ENCODE measurements around the gene SCAF11. TPM values are rescaled to one million over a fixed set of nuclear protein-coding genes. Genes with fewer than 3 reads are reported as not detected.

Gene SCAF11
- total RNA-seq, 2 experiments from 2014 or later: 131 to 134 TPM

GRCh38 chr12:45948546-45948945, 41.8 kb downstream of the SCAF11 start:
- ATAC-seq: no peak
- ChIA-PET CTCF (interaction anchor here (1.3 kb wide), 1 partner anchor 405 kb away, joined by 5 read pairs; no protein-coding TSS in a partner anchor), POLR2A (interaction anchor here (1.2 kb wide), 1 partner anchor 42 kb away, joined by 6 read pairs; the partner anchor contains the start of gene SCAF11)
- DNase-seq: no peak
- H3K27me3 Mint-ChIP-seq (ENCODE audit: low read depth): no peaks in the 10 kb centered on the region
- no peak overlapping the region for H3K4me3 Mint-ChIP-seq
- H3K27ac Mint-ChIP-seq: no peak overlapping the region
- H3K36me3 Mint-ChIP-seq (ENCODE audit: low read depth): peaks cover 49% of the 10 kb centered on the region
- no peaks in the 10 kb centered on the region for H3K4me1 Mint-ChIP-seq (ENCODE audit: low read depth)
- H3K9me3 Mint-ChIP-seq (ENCODE audit: insufficient read depth): no peaks in the 10 kb centered on the region

- peaks cover 63% of the 10 kb centered on the region for H3K36me3 Mint-ChIP-seq (ENCODE audit: low read depth)
Measured at GRCh38 chr12:45946435-45946834, 43.9 kb downstream of the SCAF11 start.

GRCh38 chr12:45944771-45945170, 45.6 kb downstream of the SCAF11 start:
- ATAC-seq (no peak), DNase-seq (no peak)
- H3K9me3 Mint-ChIP-seq (ENCODE audit: insufficient read depth): no peaks in the 10 kb centered on the region
- peaks cover 74% of the 10 kb centered on the region for H3K36me3 Mint-ChIP-seq (ENCODE audit: low read depth)
- H3K4me1 Mint-ChIP-seq (ENCODE audit: low read depth): no peaks in the 10 kb centered on the region
- H3K27me3 Mint-ChIP-seq (ENCODE audit: low read depth): no peaks in the 10 kb centered on the region
- no peak overlapping the region for H3K4me3 Mint-ChIP-seq
- peak overlapping the region; percentile 18 for H3K27ac Mint-ChIP-seq
- ChIA-PET CTCF (no interaction called here), POLR2A (no interaction called here)

More at GRCh38 chr12:45946435-45946834, 43.9 kb downstream of the SCAF11 start:
- Mint-ChIP-seq H3K27me3 (ENCODE audit: low read depth) (no peaks in the 10 kb centered on the region), H3K9me3 (ENCODE audit: insufficient read depth) (no peaks in the 10 kb centered on the region), H3K27ac (no peak overlapping the region), H3K4me1 (ENCODE audit: low read depth) (no peaks in the 10 kb centered on the region), H3K4me3 (no peak overlapping the region)
- ChIA-PET POLR2A (no interaction called here), CTCF (interaction anchor here (1.2 kb wide), 1 partner anchor 402 kb away, joined by 3 read pairs; no protein-coding TSS in a partner anchor)
- ATAC-seq (no peak), DNase-seq (no peak)

GRCh38 chr12:45939759-45940158, 50.6 kb downstream of the SCAF11 start:
- no peak for ATAC-seq
- no peaks in the 10 kb centered on the region for H3K27me3 Mint-ChIP-seq (ENCODE audit: low read depth)
- POLR2A ChIA-PET: no interaction called here
- peaks cover 61% of the 10 kb centered on the region for H3K36me3 Mint-ChIP-seq (ENCODE audit: low read depth)
- CTCF ChIA-PET: no interaction called here
- no peak overlapping the region for H3K27ac Mint-ChIP-seq
- no peak for DNase-seq
- no peaks in the 10 kb centered on the region for H3K9me3 Mint-ChIP-seq (ENCODE audit: insufficient read depth)
- no peak overlapping the region for H3K4me3 Mint-ChIP-seq
- H3K4me1 Mint-ChIP-seq (ENCODE audit: low read depth): no peaks in the 10 kb centered on the region

GRCh38 chr12:45938566-45938965, 51.8 kb downstream of the SCAF11 start:
- ATAC-seq (no peak), DNase-seq (no peak)
- ChIA-PET CTCF (no interaction called here), POLR2A (no interaction called here)
- H3K27me3 Mint-ChIP-seq (ENCODE audit: low read depth): no peaks in the 10 kb centered on the region
- no peaks in the 10 kb centered on the region for H3K4me1 Mint-ChIP-seq (ENCODE audit: low read depth)
- H3K9me3 Mint-ChIP-seq (ENCODE audit: insufficient read depth): no peaks in the 10 kb centered on the region
- no peak overlapping the region for H3K27ac Mint-ChIP-seq
- no peak overlapping the region for H3K4me3 Mint-ChIP-seq
- peaks cover 49% of the 10 kb centered on the region for H3K36me3 Mint-ChIP-seq (ENCODE audit: low read depth)

- POLR2A ChIA-PET: no interaction called here
- Mint-ChIP-seq H3K36me3 (ENCODE audit: low read depth) (peaks cover 35% of the 10 kb centered on the region), H3K27me3 (ENCODE audit: low read depth) (no peaks in the 10 kb centered on the region), H3K4me3 (no peak overlapping the region), H3K27ac (no peak overlapping the region), H3K9me3 (ENCODE audit: insufficient read depth) (no peaks in the 10 kb centered on the region), H3K4me1 (ENCODE audit: low read depth) (no peaks in the 10 kb centered on the region)
- no peak for DNase-seq
- ATAC-seq: no peak
- CTCF ChIA-PET: interaction anchor here (1.3 to 1.8 kb wide), 2 partner anchors 10 to 391 kb away, joined by 3 to 4 read pairs; no protein-coding TSS in a partner anchor
Measured at GRCh38 chr12:45934956-45935355, 55.4 kb downstream of the SCAF11 start.

GRCh38 chr12:45933504-45933903, 56.9 kb downstream of the SCAF11 start:
- ChIA-PET POLR2A (no interaction called here), CTCF (interaction anchor here (1.8 kb wide), 1 partner anchor 390 kb away, joined by 4 read pairs; no protein-coding TSS in a partner anchor)
- ATAC-seq (no peak), DNase-seq (no peak)
- Mint-ChIP-seq H3K9me3 (ENCODE audit: insufficient read depth) (no peaks in the 10 kb centered on the region), H3K27me3 (ENCODE audit: low read depth) (no peaks in the 10 kb centered on the region), H3K4me1 (ENCODE audit: low read depth) (peaks cover 1% of the 10 kb centered on the region), H3K4me3 (no peak overlapping the region), H3K27ac (no peak overlapping the region), H3K36me3 (ENCODE audit: low read depth) (peaks cover 38% of the 10 kb centered on the region)

GRCh38 chr12:45930369-45930768, 60.0 kb downstream of the SCAF11 start:
- ATAC-seq (no peak), DNase-seq (no peak)
- CTCF ChIA-PET: no interaction called here
- H3K4me1 Mint-ChIP-seq (ENCODE audit: low read depth): peaks cover 3% of the 10 kb centered on the region
- no peak overlapping the region for H3K27ac Mint-ChIP-seq
- H3K27me3 Mint-ChIP-seq (ENCODE audit: low read depth): no peaks in the 10 kb centered on the region
- H3K36me3 Mint-ChIP-seq (ENCODE audit: low read depth): peaks cover 49% of the 10 kb centered on the region
- no peaks in the 10 kb centered on the region for H3K9me3 Mint-ChIP-seq (ENCODE audit: insufficient read depth)
- no peak overlapping the region for H3K4me3 Mint-ChIP-seq
- POLR2A ChIA-PET: no interaction called here

- Mint-ChIP-seq H3K36me3 (ENCODE audit: low read depth) (peaks cover 58% of the 10 kb centered on the region), H3K4me3 (no peak overlapping the region), H3K9me3 (ENCODE audit: insufficient read depth) (no peaks in the 10 kb centered on the region), H3K4me1 (ENCODE audit: low read depth) (peaks cover 3% of the 10 kb centered on the region), H3K27ac (peak overlapping the region; percentile 3), H3K27me3 (ENCODE audit: low read depth) (no peaks in the 10 kb centered on the region)
- CTCF ChIA-PET: interaction anchor here (1.2 kb wide), 1 partner anchor 28 kb away, joined by 3 read pairs; no protein-coding TSS in a partner anchor
- POLR2A ChIA-PET: no interaction called here
- ATAC-seq (no peak), DNase-seq (no peak)
Measured at GRCh38 chr12:45928309-45928708, 62.1 kb downstream of the SCAF11 start.

- H3K27me3 Mint-ChIP-seq (ENCODE audit: low read depth): no peaks in the 10 kb centered on the region
- no peak overlapping the region for H3K4me3 Mint-ChIP-seq
- no peaks in the 10 kb centered on the region for H3K4me1 Mint-ChIP-seq (ENCODE audit: low read depth)
- CTCF ChIA-PET: no interaction called here
- POLR2A ChIA-PET: no interaction called here
- H3K36me3 Mint-ChIP-seq (ENCODE audit: low read depth): peaks cover 37% of the 10 kb centered on the region
- no peaks in the 10 kb centered on the region for H3K9me3 Mint-ChIP-seq (ENCODE audit: insufficient read depth)
- DNase-seq (no peak), ATAC-seq (no peak)
- H3K27ac Mint-ChIP-seq: no peak overlapping the region
Measured at GRCh38 chr12:45918818-45919217, 71.6 kb downstream of the SCAF11 start.

GRCh38 chr12:45915405-45915804, 75.0 kb downstream of the SCAF11 start:
- Mint-ChIP-seq H3K4me3 (no peak overlapping the region), H3K27me3 (ENCODE audit: low read depth) (no peaks in the 10 kb centered on the region), H3K27ac (no peak overlapping the region), H3K9me3 (ENCODE audit: insufficient read depth) (no peaks in the 10 kb centered on the region), H3K4me1 (ENCODE audit: low read depth) (no peaks in the 10 kb centered on the region), H3K36me3 (ENCODE audit: low read depth) (peaks cover 19% of the 10 kb centered on the region)
- CTCF ChIA-PET: interaction anchor here (1.4 kb wide), 1 partner anchor 372 kb away, joined by 3 read pairs; no protein-coding TSS in a partner anchor
- ATAC-seq: no peak
- POLR2A ChIA-PET: interaction anchor here (0.7 kb wide), 1 partner anchor 74 kb away, joined by 3 read pairs; the partner anchor contains the start of gene SCAF11
- DNase-seq: no peak

GRCh38 chr12:45914090-45914489, 76.3 kb downstream of the SCAF11 start:
- ChIA-PET POLR2A (interaction anchor here (0.7 kb wide), 2 partner anchors 26 to 1242 kb away, joined by 3 read pairs; no protein-coding TSS in a partner anchor), CTCF (interaction anchor here (0.7 to 1.6 kb wide), 3 partner anchors 9 to 77 kb away, joined by 3 read pairs; partner anchors contain the start of gene SCAF11)
- no peaks in the 10 kb centered on the region for H3K9me3 Mint-ChIP-seq (ENCODE audit: insufficient read depth)
- H3K4me1 Mint-ChIP-seq (ENCODE audit: low read depth): no peaks in the 10 kb centered on the region
- no peaks in the 10 kb centered on the region for H3K27me3 Mint-ChIP-seq (ENCODE audit: low read depth)
- no peak overlapping the region for H3K27ac Mint-ChIP-seq
- peaks cover 17% of the 10 kb centered on the region for H3K36me3 Mint-ChIP-seq (ENCODE audit: low read depth)
- DNase-seq: no peak
- H3K4me3 Mint-ChIP-seq: no peak overlapping the region
- ATAC-seq: no peak
